Vagina (tissue), 2 donors: ENCODE data around the gene OPALIN.

ENCODE experiments used
- CTCF ChIP-seq, 3 experiments: fragments of 450-650 bp in 2 of 3; fragments of 200-600 bp in 1 of 3; sonication (generic) in 1 of 3; IDR thresholded peaks; one replicate each; pipeline ENCODE4 v1.5.1; 2017 to 2019; ENCODE audit warnings: antibody characterized with exemption in 3 of 3, mild to moderate bottlenecking in 2 of 3, moderate library complexity in 2 of 3
- POLR2A ChIP-seq, 2 donors: fragments of 450-650 bp; IDR thresholded peaks; one replicate each; pipeline ENCODE4 v1.6.1; 2017; ENCODE audit warnings: antibody characterized with exemption in 2 of 2, mild to moderate bottlenecking in 2 of 2, moderate library complexity in 2 of 2
- POLR2AphosphoS5 ChIP-seq, 2 donors: sonication (generic); formaldehyde crosslinking; IDR thresholded peaks; one replicate each; pipeline ENCODE4 v1.9.0; 2017; ENCODE audit warnings: antibody characterized with exemption in 2 of 2, mild to moderate bottlenecking in 2 of 2, low read depth in 1 of 2; ENCODE audit not compliant: insufficient read depth in 1 of 2

GRCh38 chr10:96337106-96337505, 21.7 kb downstream of the OPALIN start:
- TF ChIP-seq POLR2AphosphoS5 (IDR thresholded peaks at IDR 0.05; ENCODE audit: insufficient read depth in 1 of 2, low read depth in 1 of 2) = no peak
- TF ChIP-seq CTCF (IDR thresholded peaks at IDR 0.05) = no peak
- TF ChIP-seq POLR2A (IDR thresholded peaks at IDR 0.05) = no peak
